ENCODE results near the gene SERPINE3.

The SERPINE3 gene

DNA sequence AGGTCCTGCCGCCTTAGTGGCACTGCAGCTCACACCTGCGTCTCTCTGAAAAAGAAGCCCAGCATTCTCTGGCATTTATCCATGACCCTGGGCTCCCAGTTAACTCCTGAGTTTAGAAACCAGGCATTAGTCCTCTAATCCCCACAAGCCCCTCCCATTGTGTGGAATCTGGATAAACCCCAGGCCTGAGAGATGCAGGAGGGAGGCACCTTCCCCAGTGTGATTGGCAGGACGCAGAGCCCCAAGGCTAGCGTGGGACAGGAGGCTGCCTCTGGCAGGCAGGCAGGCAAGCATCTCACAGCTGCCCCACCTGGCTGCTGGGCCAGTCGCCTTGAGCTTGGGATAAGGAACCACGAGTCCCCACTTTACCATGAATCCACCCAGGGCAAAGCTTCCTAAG is 11.0 kb upstream of the SERPINE3 start:
- DNase-seq (ENCODE audit: low read depth): peak; percentile 49

DNA sequence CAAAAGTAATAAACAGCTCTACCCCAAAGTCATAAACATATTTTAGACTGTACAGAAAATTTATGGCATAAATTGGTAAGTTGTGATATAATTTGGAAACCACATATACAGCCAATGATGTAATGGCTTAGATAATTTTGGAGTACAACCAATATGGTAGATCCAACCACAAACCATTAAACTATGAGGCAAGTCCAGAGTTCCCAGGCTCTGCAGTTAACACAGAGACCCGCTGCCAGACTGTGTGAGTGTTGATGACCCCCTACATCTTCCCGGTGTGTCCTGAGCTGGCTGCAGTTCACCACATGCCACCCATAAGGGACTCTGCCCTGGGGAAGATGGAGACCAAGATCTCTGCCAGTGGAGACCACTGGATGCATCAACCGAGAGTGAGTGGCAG is 9.9 kb upstream of the SERPINE3 start:
- DNase-seq (ENCODE audit: low read depth): no peak

DNA sequence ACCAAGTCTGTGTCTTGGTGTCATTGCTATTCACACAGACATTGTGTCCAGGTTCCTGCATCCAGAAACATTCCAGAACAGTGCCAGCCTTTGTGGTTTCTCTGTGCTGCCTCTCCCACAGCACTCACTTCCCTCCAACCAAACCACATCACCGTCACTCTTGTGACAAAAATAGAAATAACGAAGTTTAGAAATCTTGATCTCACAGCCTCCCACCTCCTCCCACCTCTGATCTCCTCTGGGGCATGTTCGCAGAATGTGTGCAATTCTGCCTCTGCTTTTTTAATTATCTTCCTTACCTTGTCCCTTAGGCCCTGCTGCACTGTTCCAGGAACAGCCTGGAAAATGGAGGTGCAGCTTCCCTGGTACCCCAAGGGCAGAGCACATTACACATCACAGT is 8.7 kb upstream of the SERPINE3 start:
- DNase-seq (ENCODE audit: low read depth): peak; percentile 56

GRCh38 chr13:51331354-51331861 is 8.1 kb upstream of the SERPINE3 start:
- DNase-seq (ENCODE audit: low read depth): peak; percentile 17

GRCh38 chr13:51332566-51333361 is 6.7 kb upstream of the SERPINE3 start:
- DNase-seq (ENCODE audit: low read depth): no peak

- DNase-seq (ENCODE audit: low read depth): no peak
Observed at GRCh38 chr13:51333421-51333820, 6.1 kb upstream of the SERPINE3 start.

DNA sequence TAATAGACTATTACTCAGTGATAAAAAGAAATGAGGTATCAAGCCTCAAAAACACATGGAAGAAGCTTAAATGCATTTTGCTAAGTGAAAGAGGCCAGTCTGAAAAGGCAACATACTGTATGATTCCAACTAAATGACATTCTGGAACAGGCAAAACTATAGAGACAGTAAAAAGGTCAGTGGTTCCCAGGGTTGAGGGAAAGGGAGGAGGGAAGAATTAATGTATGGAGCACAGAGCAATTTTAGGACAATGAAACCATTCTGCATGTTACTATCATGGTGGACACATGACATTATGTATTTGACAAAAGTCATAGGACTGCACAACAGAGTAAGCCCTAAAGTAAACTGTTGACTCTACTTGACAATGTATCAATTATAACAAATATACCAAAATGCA is 5.7 kb upstream of the SERPINE3 start:
- DNase-seq (ENCODE audit: low read depth): no peak

DNA sequence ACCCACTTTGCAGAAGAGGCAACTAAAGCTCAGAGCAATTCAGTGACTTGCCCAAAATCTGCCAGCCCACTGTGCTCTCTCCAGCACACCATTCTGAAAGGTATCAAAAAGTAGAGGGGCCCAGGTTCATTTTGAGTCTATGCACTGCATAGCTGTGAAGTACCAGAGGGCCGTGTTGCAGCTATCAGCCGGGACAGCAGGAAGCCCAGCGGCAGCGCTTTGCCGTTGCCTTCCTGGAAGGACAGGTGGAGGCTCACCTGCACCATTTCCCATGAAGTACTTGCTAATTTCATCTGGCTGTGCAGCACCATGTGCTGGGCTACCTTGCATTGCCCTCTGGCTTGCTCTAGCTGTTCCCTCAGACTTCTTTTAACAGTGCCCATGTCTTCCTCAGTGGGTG is 2.7 kb upstream of the SERPINE3 start:
- DNase-seq (ENCODE audit: low read depth): no peak

- peak; percentile 28 for DNase-seq (ENCODE audit: low read depth)
Observed at GRCh38 chr13:51339952-51340732, 651 bp downstream of the SERPINE3 start.

DNA sequence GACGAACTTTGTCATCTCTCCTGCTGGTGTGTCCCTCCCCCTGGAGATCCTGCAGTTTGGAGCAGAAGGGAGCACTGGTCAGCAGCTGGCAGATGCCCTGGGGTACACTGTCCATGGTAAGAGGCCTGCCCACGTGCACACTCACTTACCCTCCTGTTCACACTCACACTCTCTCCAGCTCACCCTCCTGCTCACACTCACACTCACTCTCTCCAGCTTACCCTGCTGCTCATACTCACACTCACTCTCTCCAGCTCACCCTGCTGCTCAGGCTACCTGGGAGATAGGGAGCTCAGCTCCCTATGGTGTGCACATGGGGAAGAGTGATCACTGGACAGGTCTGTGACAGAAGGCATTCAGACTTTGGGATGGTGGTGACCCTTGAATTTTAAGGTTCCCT is 1.7 kb downstream of the SERPINE3 start:
- DNase-seq (ENCODE audit: low read depth): no peak

DNA sequence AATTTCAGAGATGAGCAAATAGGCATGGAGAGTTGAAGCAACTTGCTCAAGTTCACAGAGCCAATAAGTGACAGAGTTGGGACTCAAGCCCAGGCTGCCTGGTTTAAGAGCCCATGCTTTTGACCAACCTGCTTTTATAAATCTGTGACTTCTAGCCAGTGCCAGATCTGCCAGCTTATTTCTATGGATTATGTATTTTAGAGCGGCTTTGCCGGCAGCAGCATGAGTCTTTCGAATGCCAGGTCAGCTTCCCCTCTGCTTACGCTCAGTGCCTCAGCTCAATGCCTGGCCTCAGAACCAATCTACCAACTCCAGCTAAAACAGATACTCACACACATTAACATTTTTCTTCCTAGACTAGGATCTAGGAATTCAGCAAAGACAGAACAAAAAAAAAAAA is 2.3 kb downstream of the SERPINE3 start:
- no peak for DNase-seq (ENCODE audit: low read depth)

DNA sequence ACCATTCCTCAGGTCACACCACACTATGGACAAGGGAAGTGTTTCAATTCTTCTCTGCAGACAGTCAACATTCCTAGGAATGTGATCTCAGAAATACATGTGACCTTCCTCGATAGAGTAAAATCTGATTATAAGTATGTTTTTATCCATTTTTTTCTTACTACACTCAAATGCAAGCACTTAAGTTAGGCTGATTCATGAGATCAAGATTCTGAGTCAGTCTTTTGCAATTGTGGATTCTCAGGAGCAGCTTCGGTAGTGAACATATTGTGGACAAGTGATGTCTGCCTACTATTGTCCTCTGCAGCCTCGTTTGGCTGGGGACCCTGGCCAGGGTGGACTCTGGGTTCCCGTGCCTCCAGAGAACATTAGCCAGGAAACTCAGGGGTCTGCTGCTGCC is 3.2 kb downstream of the SERPINE3 start:
- DNase-seq (ENCODE audit: low read depth): peak; percentile 81

- DNase-seq (ENCODE audit: low read depth): peak; percentile 19
Observed at GRCh38 chr13:51343475-51343874, 4.0 kb downstream of the SERPINE3 start.

DNA sequence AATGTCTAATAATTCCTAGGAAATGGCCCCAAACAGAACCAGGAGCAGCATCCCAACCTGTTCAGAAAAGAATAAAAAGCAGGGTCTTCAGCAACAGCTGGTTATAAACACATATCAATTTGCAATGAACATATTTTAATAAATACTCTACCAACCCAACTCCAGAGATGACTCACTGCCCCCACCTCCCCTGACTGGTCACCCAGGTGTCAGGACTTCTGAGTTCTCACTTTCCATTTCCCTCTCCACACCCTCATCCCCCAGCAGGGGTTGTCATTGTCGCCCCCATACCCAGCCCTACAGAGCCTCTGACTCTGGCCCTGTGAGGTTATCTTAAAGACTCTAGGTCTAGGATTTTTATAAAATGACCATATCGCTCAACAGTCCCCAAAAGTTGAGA is 6.9 kb downstream of the SERPINE3 start:
- DNase-seq (ENCODE audit: low read depth): no peak

- DNase-seq (ENCODE audit: low read depth): no peak
Observed at GRCh38 chr13:51347099-51347498, 7.6 kb downstream of the SERPINE3 start.

GRCh38 chr13:51348069-51348967 is 8.8 kb downstream of the SERPINE3 start:
- DNase-seq (ENCODE audit: low read depth): no peak

DNA sequence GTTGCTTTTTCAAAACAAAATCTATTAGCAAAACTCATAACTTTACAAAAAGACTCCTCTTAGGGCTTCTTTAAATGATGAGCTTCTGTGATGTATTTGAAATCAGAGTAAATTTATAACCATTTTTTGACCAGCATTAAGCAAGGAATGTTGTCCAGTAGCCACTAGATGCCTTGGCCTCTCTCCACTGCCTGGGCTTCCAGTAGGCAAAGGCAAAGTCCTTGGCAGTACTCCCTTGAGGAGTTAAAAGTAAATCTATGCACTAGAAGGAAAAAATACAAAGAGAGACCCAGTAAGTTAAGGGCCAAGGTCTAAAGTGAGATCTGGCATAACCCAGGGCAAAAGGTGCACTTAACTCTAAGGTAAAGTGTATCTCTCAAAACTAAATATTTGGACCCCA is 9.5 kb downstream of the SERPINE3 start:
- no peak for DNase-seq (ENCODE audit: low read depth)

GRCh38 chr13:51355217-51355616 is 15.7 kb downstream of the SERPINE3 start:
- DNase-seq (ENCODE audit: low read depth): no peak

DNA sequence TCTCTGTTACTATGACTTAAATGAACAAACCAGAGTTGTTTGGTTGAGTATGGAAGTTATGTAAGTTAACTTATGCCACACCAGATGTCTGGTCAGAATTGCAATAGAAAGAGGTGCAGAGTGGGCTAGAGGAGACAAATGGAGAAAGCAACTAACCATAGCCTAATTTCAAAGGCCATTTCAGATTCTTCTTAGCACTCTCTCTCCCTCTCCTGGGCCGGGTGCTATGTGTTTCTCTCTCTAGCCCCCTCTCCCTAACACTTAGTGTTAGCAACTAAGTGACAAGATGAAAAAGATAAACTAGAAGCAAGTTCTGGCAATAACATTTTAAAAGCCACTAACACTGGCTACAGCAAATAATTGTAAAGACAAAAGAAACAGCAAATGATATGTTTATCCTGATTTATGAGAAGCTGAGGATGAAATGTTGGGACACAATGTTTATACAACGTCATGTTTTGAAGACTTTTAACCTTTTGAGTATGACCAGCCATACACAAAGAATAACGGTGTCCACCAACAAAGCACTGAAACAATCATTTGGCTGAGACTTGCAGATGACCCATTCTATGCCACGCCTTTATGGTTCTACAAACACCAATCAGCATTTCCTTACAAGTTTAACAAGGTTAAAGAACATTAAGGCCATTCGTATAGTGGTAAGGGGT is 18.6 kb downstream of the SERPINE3 start:
- no peak for DNase-seq (ENCODE audit: low read depth)

- no peak for DNase-seq (ENCODE audit: low read depth)
Observed at GRCh38 chr13:51359352-51359751, 19.9 kb downstream of the SERPINE3 start.

GRCh38 chr13:51360489-51360888 is 21.0 kb downstream of the SERPINE3 start:
- no peak for DNase-seq (ENCODE audit: low read depth)

- DNase-seq (ENCODE audit: low read depth): peak; percentile 51
Observed at GRCh38 chr13:51361106-51361505, 21.6 kb downstream of the SERPINE3 start.
